Ascending aorta (tissue), 2 donors: ENCODE data around the gene SFI1. TPM values are rescaled to one million over a fixed set of nuclear protein-coding genes. Genes with fewer than 3 reads are reported as not detected.
"Not testable (repeated sequence)": the region's sequence is repeated elsewhere in the genome, so short reads cannot be mapped to it uniquely, and the experiment has no call there.

ENCODE experiments used
- DNase-seq, 2 donors: peaks; one replicate each; pipeline ENCODE4 v3.0.0-alpha.2; 2019; ENCODE audit warnings: low spot score in 2 of 2
- H3K27ac ChIP-seq, 2 donors: fragments of 200-600 bp; sonication (generic); one replicate each; pipeline ENCODE4 v1.5.1; 2016 to 2017; ENCODE audit warnings: mild to moderate bottlenecking in 1 of 2
- H3K27me3 ChIP-seq: fragments of 200-600 bp; sonication (generic); one replicate; pipeline ENCODE4 v1.5.1; 2017
- H3K36me3 ChIP-seq, 2 donors: fragments of 200-600 bp; sonication (generic); one replicate each; pipeline ENCODE4 v1.5.1; 2016
- H3K4me1 ChIP-seq, 2 donors: fragments of 200-600 bp; sonication (generic); one replicate each; pipeline ENCODE4 v1.5.1; 2016 to 2017; ENCODE audit warnings: mild to moderate bottlenecking in 1 of 2
- H3K4me3 ChIP-seq, 2 donors: fragments of 200-600 bp; sonication (generic); one replicate each; pipeline ENCODE4 v1.5.1; 2016 to 2017; ENCODE audit warnings: mild to moderate bottlenecking in 1 of 2
- H3K9me3 ChIP-seq, 2 donors: fragments of 200-600 bp; sonication (generic); one replicate each; pipeline ENCODE4 v1.5.1; 2016
- intact Hi-C: fragments of 100-400 bp; cut with DNase I; formaldehyde crosslinking; loops from one replicate; pipeline ENCODE4 v1.15.1; 2023
- total RNA-seq: library from RNA; depleted of rRNA; stranded (reverse); fragments of >200 nt; gene quantifications from one replicate; pipeline ENCODE4 v1.1.0, GENCODE V29; 2016
- TF ChIP-seq, protein P1 (sequence below), 3 experiments: fragments of 200-600 bp in 2 of 3; fragments of 450-650 bp in 1 of 3; sonication (generic) in 2 of 3; IDR thresholded peaks; one replicate each; pipeline ENCODE4 v1.5.1; 2016 to 2019; ENCODE audit warnings: antibody characterized with exemption in 3 of 3, mild to moderate bottlenecking in 1 of 3, moderate library complexity in 1 of 3

The SFI1 gene
- total RNA-seq, 1 donor from 2014 or later: 31.0 TPM

DNA sequence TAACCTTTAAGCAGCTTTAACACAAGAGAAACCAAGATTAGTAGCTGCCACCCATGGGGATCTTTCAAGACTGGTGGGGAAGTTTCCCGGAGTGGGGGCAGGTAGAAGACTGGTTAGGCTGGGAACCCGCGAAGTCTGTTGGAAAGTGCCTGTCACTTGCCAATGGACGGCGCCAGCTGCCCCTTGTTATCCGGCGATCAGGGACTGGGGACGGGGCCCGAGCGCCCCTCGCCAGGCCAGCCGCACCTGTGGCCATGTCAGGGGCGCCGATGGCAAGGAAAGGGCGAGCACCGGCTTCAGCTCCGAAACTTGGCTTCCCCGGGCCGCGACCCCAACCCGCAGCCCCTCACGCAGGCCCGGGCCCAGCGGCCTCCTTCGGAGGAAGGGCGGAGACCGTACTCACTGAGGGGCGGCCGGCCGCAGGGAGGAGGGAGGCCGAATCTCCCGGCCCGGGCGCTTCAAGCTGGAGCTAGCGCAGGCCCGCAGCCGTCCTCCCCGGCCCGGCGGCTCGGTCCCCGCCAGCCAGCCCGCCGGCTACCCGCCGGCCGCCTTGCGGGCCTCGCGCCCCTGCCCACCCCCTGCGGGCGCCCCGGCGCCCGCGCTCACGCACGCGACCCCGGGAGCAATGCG lies 7.2 kb upstream of the SFI1 start:
- H3K27me3 ChIP-seq: no peaks in the 10 kb centered on the region
- H3K4me3 ChIP-seq: peak overlapping the region; percentile 79 to 91
- H3K36me3 ChIP-seq: peaks cover 5 to 16% of the 10 kb centered on the region in 2 donors
- peak overlapping the region; percentile 93 to 98 for H3K27ac ChIP-seq
- TF ChIP-seq, protein P1, sequence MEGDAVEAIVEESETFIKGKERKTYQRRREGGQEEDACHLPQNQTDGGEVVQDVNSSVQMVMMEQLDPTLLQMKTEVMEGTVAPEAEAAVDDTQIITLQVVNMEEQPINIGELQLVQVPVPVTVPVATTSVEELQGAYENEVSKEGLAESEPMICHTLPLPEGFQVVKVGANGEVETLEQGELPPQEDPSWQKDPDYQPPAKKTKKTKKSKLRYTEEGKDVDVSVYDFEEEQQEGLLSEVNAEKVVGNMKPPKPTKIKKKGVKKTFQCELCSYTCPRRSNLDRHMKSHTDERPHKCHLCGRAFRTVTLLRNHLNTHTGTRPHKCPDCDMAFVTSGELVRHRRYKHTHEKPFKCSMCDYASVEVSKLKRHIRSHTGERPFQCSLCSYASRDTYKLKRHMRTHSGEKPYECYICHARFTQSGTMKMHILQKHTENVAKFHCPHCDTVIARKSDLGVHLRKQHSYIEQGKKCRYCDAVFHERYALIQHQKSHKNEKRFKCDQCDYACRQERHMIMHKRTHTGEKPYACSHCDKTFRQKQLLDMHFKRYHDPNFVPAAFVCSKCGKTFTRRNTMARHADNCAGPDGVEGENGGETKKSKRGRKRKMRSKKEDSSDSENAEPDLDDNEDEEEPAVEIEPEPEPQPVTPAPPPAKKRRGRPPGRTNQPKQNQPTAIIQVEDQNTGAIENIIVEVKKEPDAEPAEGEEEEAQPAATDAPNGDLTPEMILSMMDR (IDR thresholded peaks at IDR 0.05): no peak
- intact Hi-C loops: loop anchor here (5.0 kb wide), 1 partner anchor 142 kb away; the partner anchor contains the start of gene PATZ1
- H3K4me1 ChIP-seq: peaks cover 5 to 12% of the 10 kb centered on the region in 2 donors
- DNase-seq: peak in 1 of 2 donors; percentile 64
- no peaks in the 10 kb centered on the region for H3K9me3 ChIP-seq

DNA sequence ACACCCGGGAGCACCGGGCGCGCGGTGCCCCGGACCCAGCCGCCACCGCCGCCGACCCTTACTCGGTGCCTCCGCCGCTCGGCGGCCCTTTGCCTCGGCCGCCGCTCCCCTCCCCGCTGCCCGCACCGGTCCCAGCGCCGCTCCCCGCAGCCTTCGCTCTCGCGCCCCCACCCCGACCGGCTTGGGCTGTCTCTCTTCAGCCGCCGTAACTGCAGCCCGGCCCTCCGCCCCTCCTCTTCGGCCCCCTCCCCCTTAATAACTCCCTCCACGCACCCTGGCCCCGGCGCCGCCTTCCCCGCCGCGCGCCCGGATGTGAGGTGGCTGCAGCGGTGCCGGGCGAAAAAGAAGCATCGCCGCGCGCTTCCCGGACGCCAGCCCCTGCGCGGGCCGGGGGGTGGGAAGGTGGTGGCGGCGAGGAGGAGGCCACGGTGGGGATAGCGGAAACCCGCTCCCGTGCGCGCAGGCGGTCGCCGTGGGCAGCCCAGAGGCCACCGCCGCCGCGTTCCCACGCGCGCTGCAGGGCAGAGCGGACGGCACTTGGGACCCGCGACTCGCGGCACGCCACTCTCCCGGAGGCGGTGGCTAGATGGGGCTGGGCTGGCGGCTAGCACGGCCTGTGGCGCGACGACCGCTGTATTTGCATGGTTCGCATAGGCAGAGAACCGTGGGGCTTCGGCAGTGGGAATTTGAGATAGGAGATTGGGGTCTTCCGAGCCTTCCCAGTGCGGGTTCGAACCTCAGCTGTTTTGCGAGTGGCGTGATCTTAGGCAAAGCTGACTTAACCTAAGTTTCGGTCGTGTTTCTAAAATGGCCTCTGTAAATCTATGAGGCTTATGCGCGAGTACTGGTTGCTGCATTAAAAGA lies 6.5 kb upstream of the SFI1 start, which contains the start of gene EIF4ENIF1:
EIF4ENIF1 (minus strand) TSS at position 211 of the 864 bp plus-strand sequence. CDS start 1,124 bp downstream, outside the sequence.
- TF ChIP-seq, protein P1 (IDR thresholded peaks at IDR 0.05): peak in 1 of 3 experiments; percentile 30
- Histone ChIP-seq H3K27ac (peak within 1 kb of the TSS; percentile 93 to 98), H3K36me3 (peaks cover 0 to 13% of the 10 kb centered on the region in 2 donors), H3K27me3 (no peaks in the 10 kb centered on the region), H3K4me1 (peaks cover 5 to 12% of the 10 kb centered on the region in 2 donors), H3K4me3 (peak within 1 kb of the TSS; percentile 79 to 91), H3K9me3 (no peaks in the 10 kb centered on the region)
- peak; percentile 53 to 92 for DNase-seq
- intact Hi-C loops: loop anchor here (5.0 kb wide), 1 partner anchor 143 kb away; the partner anchor contains the start of gene PATZ1

DNA sequence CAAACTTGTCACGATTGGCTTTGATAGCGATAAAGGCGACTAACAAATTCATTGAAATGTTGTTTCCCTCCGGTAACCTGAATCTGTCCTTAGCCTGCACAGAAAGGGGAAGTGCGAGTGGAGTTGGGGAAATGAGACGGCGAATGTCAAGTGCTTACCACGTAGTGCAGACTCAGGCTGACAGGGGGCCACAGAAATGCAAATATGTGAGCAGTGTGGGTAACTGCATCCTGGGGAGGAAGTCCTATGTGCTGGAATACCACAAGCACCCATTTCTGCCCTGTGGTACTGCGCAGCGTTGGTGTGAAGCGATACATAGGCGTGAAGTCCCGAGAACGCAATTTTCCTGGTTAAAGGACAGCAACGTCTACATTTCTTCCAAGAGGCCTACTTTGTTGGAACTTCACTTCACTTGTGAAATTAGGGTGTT lies 5.8 kb upstream of the SFI1 start:
- peak overlapping the region; percentile 93 to 98 for H3K27ac ChIP-seq
- TF ChIP-seq, protein P1 (IDR thresholded peaks at IDR 0.05): no peak
- H3K27me3 ChIP-seq: no peaks in the 10 kb centered on the region
- peaks cover 5 to 12% of the 10 kb centered on the region in 2 donors for H3K4me1 ChIP-seq
- intact Hi-C loops: no loop called here
- peak overlapping the region; percentile 79 to 91 for H3K4me3 ChIP-seq
- peak; percentile 50 to 75 for DNase-seq
- H3K9me3 ChIP-seq: no peaks in the 10 kb centered on the region
- peaks cover 0 to 8% of the 10 kb centered on the region in 2 donors for H3K36me3 ChIP-seq

DNA sequence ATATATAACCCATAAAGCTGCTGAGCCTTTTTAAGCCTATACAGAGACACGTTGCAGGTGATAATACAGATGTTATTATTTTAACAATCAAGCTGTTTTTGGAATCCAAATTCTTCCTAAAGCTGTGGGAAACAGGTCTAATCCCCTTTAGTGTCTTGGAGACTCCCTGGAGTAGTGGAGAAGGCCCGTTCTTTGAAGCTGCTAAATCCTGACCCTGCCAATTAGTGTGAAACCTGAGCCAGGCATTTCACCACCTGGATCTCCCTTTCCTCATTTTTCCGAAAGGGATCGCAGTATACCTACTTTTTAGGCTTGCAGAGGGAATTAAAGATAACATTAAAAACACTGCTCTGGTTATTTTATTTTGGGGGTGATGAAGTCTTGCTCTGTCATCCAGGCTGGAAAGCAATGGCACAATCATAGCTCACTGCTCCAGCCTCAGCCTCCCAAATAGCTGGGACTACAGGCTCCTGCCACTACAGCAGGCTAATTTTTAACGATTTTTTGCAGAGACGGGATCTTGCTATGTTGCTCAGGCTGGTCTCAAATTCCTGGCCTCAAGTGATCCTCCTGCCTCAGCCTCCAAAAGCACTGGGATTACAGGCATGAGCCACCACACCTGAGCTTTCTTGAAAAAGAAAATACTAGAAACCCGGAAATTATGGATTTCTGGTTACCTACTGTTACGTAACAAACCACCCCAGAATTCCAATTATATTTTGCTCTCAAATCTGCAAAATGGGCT lies 4.9 kb upstream of the SFI1 start:
- peaks cover 0 to 7% of the 10 kb centered on the region in 2 donors for H3K36me3 ChIP-seq
- intact Hi-C loops: no loop called here
- TF ChIP-seq, protein P1 (IDR thresholded peaks at IDR 0.05): no peak
- peak overlapping the region; percentile 93 to 98 for H3K27ac ChIP-seq
- no peak for DNase-seq
- peak overlapping the region; percentile 79 to 91 for H3K4me3 ChIP-seq
- peaks cover 5 to 12% of the 10 kb centered on the region in 2 donors for H3K4me1 ChIP-seq
- no peaks in the 10 kb centered on the region for H3K27me3 ChIP-seq
- no peaks in the 10 kb centered on the region for H3K9me3 ChIP-seq

DNA sequence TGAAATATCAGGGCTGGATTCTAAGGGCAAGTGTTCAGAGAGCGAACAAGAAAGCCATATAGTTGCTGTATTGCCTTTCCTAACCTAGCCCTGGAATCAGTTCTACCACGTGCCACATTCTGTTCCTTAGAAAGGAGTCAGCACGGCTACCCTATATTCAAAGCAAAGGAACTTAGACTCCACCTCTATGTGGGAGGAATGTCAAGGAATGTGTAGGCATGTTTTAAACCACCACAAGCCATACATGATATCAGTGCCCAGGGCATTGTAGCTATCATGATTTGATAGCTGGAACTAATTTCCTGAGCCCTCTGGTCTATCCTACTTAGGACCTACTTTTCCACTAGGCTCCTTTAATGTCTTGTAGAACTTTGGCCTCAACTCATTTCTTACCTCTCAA lies 4.2 kb upstream of the SFI1 start:
- DNase-seq: no peak
- Histone ChIP-seq H3K27me3 (no peaks in the 10 kb centered on the region), H3K27ac (no peak overlapping the region), H3K4me3 (no peak overlapping the region), H3K36me3 (peaks cover 0 to 4% of the 10 kb centered on the region in 2 donors), H3K9me3 (no peaks in the 10 kb centered on the region), H3K4me1 (peaks cover 5 to 14% of the 10 kb centered on the region in 2 donors)
- TF ChIP-seq, protein P1 (IDR thresholded peaks at IDR 0.05): no peak
- intact Hi-C loops: no loop called here

DNA sequence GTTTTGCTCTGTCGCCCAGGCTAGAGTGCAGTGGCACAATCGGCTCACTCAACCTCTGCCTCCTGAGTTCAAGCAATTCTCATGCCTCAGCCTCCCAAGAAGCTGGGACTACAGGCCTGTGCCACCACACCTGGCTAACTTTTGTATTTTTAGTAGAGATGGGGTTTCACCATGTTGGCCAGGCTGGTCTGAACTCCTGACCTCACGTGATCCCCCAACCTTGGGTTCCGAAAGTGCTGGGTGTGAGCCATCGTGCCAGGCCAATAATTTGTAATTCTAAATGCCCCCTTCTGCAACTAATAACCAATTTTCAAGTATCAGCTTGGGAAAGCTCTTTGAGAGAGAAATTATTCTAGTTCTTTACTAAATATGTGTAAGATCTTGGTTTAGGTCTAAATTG lies 3.0 kb upstream of the SFI1 start:
- H3K27ac ChIP-seq, H3K4me3 ChIP-seq, H3K9me3 ChIP-seq, DNase-seq, H3K36me3 ChIP-seq, H3K27me3 ChIP-seq, intact Hi-C loops: not testable (repeated sequence)
- H3K4me1 ChIP-seq: peaks cover 5 to 16% of the 10 kb centered on the region in 2 donors
